ENCODE results near the gene MCUB. TPM values are rescaled to one million over a fixed set of nuclear protein-coding genes. Genes with fewer than 3 reads are reported as not detected.

The MCUB gene
- total RNA-seq, 1 donor from 2014 or later, result 39.2 TPM

GRCh38 chr4:109683621-109684253, 123.7 kb downstream of the MCUB start:
- no peak for DNase-seq

- no peak for DNase-seq
Observed at GRCh38 chr4:109684727-109685126, 124.7 kb downstream of the MCUB start.

GRCh38 chr4:109690690-109691410, 130.8 kb downstream of the MCUB start:
- DNase-seq, result no peak

- no peak for DNase-seq
Observed at GRCh38 chr4:109691411-109691920, 131.4 kb downstream of the MCUB start.

GRCh38 chr4:109698656-109699055, 138.6 kb downstream of the MCUB start:
- DNase-seq, result no peak

- DNase-seq, result peak; percentile 5
Observed at GRCh38 chr4:109699553-109700225, 139.6 kb downstream of the MCUB start.

GRCh38 chr4:109701566-109702410, 141.7 kb downstream of the MCUB start:
- no peak for DNase-seq

GRCh38 chr4:109702950-109703663, 143.1 kb downstream of the MCUB start, which contains the start of gene CASP6:
Gene CASP6 (minus strand): TSS chr4:109703445. CDS start chr4:109703395, 50 bp downstream.
- peak; percentile 90 for DNase-seq

GRCh38 chr4:109703664-109704361, 143.8 kb downstream of the MCUB start:
- DNase-seq, result peak; percentile 59

- no peak for DNase-seq
Observed at GRCh38 chr4:109708435-109708834, 148.4 kb downstream of the MCUB start.

- DNase-seq, result no peak
Observed at GRCh38 chr4:109708990-109709389, 148.9 kb downstream of the MCUB start.

- no peak for DNase-seq
Observed at GRCh38 chr4:109713500-109713899, 153.5 kb downstream of the MCUB start.

- no peak for DNase-seq
Observed at GRCh38 chr4:109718759-109719158, 158.7 kb downstream of the MCUB start.

GRCh38 chr4:109719604-109720003, 159.6 kb downstream of the MCUB start:
- DNase-seq, result no peak

GRCh38 chr4:109721033-109721432, 161.0 kb downstream of the MCUB start:
- DNase-seq, result no peak

GRCh38 chr4:109722357-109722756, 162.3 kb downstream of the MCUB start:
- no peak for DNase-seq

GRCh38 chr4:109723110-109723509, 163.1 kb downstream of the MCUB start:
- DNase-seq, result no peak

- DNase-seq, result peak; percentile 10
Observed at GRCh38 chr4:109728385-109728784, 168.3 kb downstream of the MCUB start.

GRCh38 chr4:109729117-109729717, 169.2 kb downstream of the MCUB start:
- peak; percentile 22 for DNase-seq

Measured in tongue (tissue), 2 donors.